Activated CD4-positive, alpha-beta memory T cell treated with anti-CD3 and anti-CD28 coated beads, Interleukin-2, amount 10 ng/mL, durations not matched to agents 7 days and 5 days (primary cell): Measurements from ENCODE around the gene DNAJA4. TPM values are rescaled to one million over a fixed set of nuclear protein-coding genes. Genes with fewer than 3 reads are reported as not detected.

Experiments
- CTCF ChIA-PET: fragments of 350-600 bp; sonication (Branson Sonifier 250); formaldehyde crosslinking; loops from one replicate; lab custom pipeline; 2021; ENCODE audit warnings: antibody characterized with exemption, inconsistent platforms; lab: Charles Lee
- POLR2A ChIA-PET: fragments of 350-600 bp; sonication (Branson Sonifier 250); formaldehyde crosslinking; loops from one replicate; lab custom pipeline; 2021; ENCODE audit warnings: antibody characterized with exemption; lab: Charles Lee
- DNase-seq: peaks from one replicate; pipeline ENCODE4 v3.0.0-alpha.2; 2020
- H3K27ac Mint-ChIP-seq: one replicate; pipeline ENCODE4 v1.8.0; 2021; ENCODE audit warnings: mild to moderate bottlenecking, mixed read lengths
- H3K27me3 Mint-ChIP-seq: one replicate; pipeline ENCODE4 v1.8.0; 2021; ENCODE audit warnings: mixed read lengths
- H3K36me3 Mint-ChIP-seq: one replicate; pipeline ENCODE4 v1.8.0; 2021; ENCODE audit warnings: low read depth, mixed read lengths
- H3K4me1 Mint-ChIP-seq: one replicate; pipeline ENCODE4 v1.8.0; 2021; ENCODE audit warnings: mixed read lengths
- H3K4me3 Mint-ChIP-seq: one replicate; pipeline ENCODE4 v1.8.0; 2021; ENCODE audit warnings: mild to moderate bottlenecking, mixed read lengths
- H3K9me3 Mint-ChIP-seq: one replicate; pipeline ENCODE4 v1.8.0; 2021; ENCODE audit warnings: mixed read lengths
- total RNA-seq, 2 experiments: library from RNA; stranded (reverse); gene quantifications; one replicate each; pipeline ENCODE4 v1.2.3, GENCODE V29; 2021

DNAJA4 gene
- total RNA-seq, 2 experiments from 2014 or later, result 27.7 to 30.9 TPM

DNA sequence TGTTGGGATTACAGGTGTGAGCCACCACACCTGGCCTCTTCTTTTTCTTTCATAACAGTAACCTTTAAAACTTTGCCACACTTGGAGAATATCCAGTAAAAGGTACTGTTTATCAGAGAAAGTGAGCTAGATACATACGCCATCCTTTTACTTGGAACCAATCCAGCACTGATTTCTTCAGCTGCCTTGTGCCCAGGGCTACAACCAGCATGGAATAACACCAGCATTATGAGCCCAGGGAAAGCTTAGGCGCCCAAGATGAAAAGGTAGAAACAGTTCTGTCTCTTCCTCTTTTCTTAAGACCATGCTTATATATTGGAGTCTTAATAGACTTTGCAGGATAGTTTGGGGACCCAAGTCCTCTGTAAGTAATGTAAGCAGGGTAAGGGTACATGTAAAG, 26.7 kb downstream of the DNAJA4 start:
- H3K9me3 Mint-ChIP-seq, result no peaks in the 10 kb centered on the region
- H3K36me3 Mint-ChIP-seq, result peaks cover 18% of the 10 kb centered on the region
- H3K4me3 Mint-ChIP-seq, result no peak overlapping the region
- no peaks in the 10 kb centered on the region for H3K4me1 Mint-ChIP-seq
- no peak for DNase-seq
- POLR2A ChIA-PET, result interaction anchor here (1.3 kb wide), 1 partner anchor 147 kb away, joined by 6 read pairs; the partner anchor contains the start of gene IREB2
- no peak overlapping the region for H3K27ac Mint-ChIP-seq
- CTCF ChIA-PET, result interaction anchor here (1.2 kb wide), 1 partner anchor 10 kb away, joined by 3 read pairs; no protein-coding TSS in a partner anchor
- no peaks in the 10 kb centered on the region for H3K27me3 Mint-ChIP-seq

GRCh38 chr15:78291698-78292097, 27.3 kb downstream of the DNAJA4 start:
- Mint-ChIP-seq H3K27me3 (no peaks in the 10 kb centered on the region), H3K9me3 (no peaks in the 10 kb centered on the region), H3K4me1 (no peaks in the 10 kb centered on the region), H3K27ac (no peak overlapping the region), H3K4me3 (no peak overlapping the region), H3K36me3 (peaks cover 15% of the 10 kb centered on the region)
- ChIA-PET CTCF (no interaction called here), POLR2A (interaction anchor here (1.3 kb wide), 1 partner anchor 146 kb away, joined by 6 read pairs; the partner anchor contains the start of gene IREB2)
- DNase-seq, result no peak

GRCh38 chr15:78292219-78292618, 27.9 kb downstream of the DNAJA4 start:
- CTCF ChIA-PET, result interaction anchor here (1.0 to 2.3 kb wide), 2 partner anchors 9 to 27 kb away, joined by 3 to 7 read pairs; partner anchors contain the start of gene DNAJA4
- peaks cover 1% of the 10 kb centered on the region for H3K4me1 Mint-ChIP-seq

GRCh38 chr15:78299101-78299930, 35.0 kb downstream of the DNAJA4 start, which contains the start of gene SKIC8:
Gene SKIC8, minus strand, starts transcription at chr15:78299609. Its CDS starts 3,923 bp downstream, at chr15:78295686.
- H3K27ac Mint-ChIP-seq, result peak within 1 kb of the TSS; percentile 81
- no peaks in the 10 kb centered on the region for H3K9me3 Mint-ChIP-seq
- peak; percentile 92 for DNase-seq
- CTCF ChIA-PET, result interaction anchor here (0.6 to 2.3 kb wide), 16 partner anchors 9 to 442 kb away, joined by 3 to 21 read pairs (median 3); partner anchors contain the start of genes DNAJA4, IREB2 and PSMA4
- no peaks in the 10 kb centered on the region for H3K27me3 Mint-ChIP-seq
- peak within 1 kb of the TSS; percentile 96 for H3K4me3 Mint-ChIP-seq
- POLR2A ChIA-PET, result interaction anchor here (0.5 to 3.1 kb wide), 19 partner anchors 10 to 265 kb away, joined by 3 to 33 read pairs (median 3); partner anchors contain the start of genes DNAJA4, IREB2 and PSMA4
- peaks cover 10% of the 10 kb centered on the region for H3K36me3 Mint-ChIP-seq
- peaks cover 37% of the 10 kb centered on the region for H3K4me1 Mint-ChIP-seq

More at GRCh38 chr15:78292219-78292618, 27.9 kb downstream of the DNAJA4 start:
- H3K4me3 Mint-ChIP-seq, result no peak overlapping the region
- peaks cover 15% of the 10 kb centered on the region for H3K36me3 Mint-ChIP-seq
- H3K27me3 Mint-ChIP-seq, result no peaks in the 10 kb centered on the region
- POLR2A ChIA-PET, result interaction anchor here (0.9 kb wide), 1 partner anchor 10 kb away, joined by 3 read pairs; no protein-coding TSS in a partner anchor
- DNase-seq, result no peak
- no peaks in the 10 kb centered on the region for H3K9me3 Mint-ChIP-seq
- H3K27ac Mint-ChIP-seq, result no peak overlapping the region

DNA sequence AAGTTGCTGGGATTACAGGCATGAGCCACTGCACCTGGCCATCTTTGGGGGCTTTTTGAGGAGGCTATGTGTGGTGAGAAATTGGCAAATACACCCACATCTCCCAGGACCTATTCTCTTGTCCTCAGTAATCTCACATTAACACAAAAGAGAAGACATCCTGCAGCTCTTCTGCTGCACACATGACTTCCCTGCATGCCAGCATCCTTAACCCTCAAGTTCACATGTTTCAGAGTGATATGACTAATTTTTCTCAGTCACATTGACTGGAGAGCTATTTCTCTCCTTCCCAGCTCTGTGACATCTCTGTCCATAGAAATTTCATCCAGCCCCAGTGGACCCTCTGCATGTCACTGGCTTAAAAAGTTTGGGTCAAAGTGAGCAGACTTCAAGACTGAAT, 37.0 kb downstream of the DNAJA4 start:
- H3K27me3 Mint-ChIP-seq, result peaks cover 2% of the 10 kb centered on the region
- no peaks in the 10 kb centered on the region for H3K9me3 Mint-ChIP-seq
- peaks cover 39% of the 10 kb centered on the region for H3K4me1 Mint-ChIP-seq
- ChIA-PET CTCF (interaction anchor here (1.3 kb wide), 1 partner anchor 9 kb away, joined by 3 read pairs; no protein-coding TSS in a partner anchor), POLR2A (interaction anchor here (0.7 to 1.3 kb wide), 2 partner anchors 36 to 136 kb away, joined by 4 read pairs; no protein-coding TSS in a partner anchor)
- no peaks in the 10 kb centered on the region for H3K36me3 Mint-ChIP-seq
- no peak overlapping the region for H3K4me3 Mint-ChIP-seq
- H3K27ac Mint-ChIP-seq, result no peak overlapping the region
- DNase-seq, result no peak

DNA sequence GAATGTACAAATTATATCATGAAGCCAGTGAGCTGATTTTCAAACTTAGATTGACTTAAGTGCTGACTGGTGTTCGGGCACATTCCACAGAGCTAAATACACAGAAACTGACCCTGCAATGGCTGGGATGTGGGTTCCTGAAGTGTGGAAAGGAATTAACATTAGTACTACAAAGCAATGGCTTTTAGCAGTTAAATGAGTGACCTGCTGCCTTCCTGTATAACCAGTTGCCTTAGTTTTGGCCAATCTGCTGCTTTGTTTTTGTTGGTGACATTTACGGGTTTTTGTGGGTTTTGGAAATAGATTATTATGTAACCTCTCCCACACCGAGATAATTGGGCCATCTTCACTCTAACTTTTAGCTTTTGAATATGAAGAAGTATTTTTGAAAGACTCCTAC, 37.5 kb downstream of the DNAJA4 start:
- H3K4me3 Mint-ChIP-seq, result no peak overlapping the region
- H3K4me1 Mint-ChIP-seq, result peaks cover 40% of the 10 kb centered on the region
- CTCF ChIA-PET, result interaction anchor here (1.3 kb wide), 1 partner anchor 9 kb away, joined by 3 read pairs; no protein-coding TSS in a partner anchor
- H3K27me3 Mint-ChIP-seq, result peaks cover 2% of the 10 kb centered on the region
- no peak for DNase-seq
- no peak overlapping the region for H3K27ac Mint-ChIP-seq
- H3K9me3 Mint-ChIP-seq, result no peaks in the 10 kb centered on the region
- POLR2A ChIA-PET, result interaction anchor here (0.7 to 1.3 kb wide), 2 partner anchors 36 to 136 kb away, joined by 4 read pairs; no protein-coding TSS in a partner anchor
- H3K36me3 Mint-ChIP-seq, result no peaks in the 10 kb centered on the region

- ChIA-PET POLR2A (no interaction called here), CTCF (no interaction called here)
- DNase-seq, result no peak
- no peak overlapping the region for H3K27ac Mint-ChIP-seq
- H3K9me3 Mint-ChIP-seq, result no peaks in the 10 kb centered on the region
- no peaks in the 10 kb centered on the region for H3K36me3 Mint-ChIP-seq
- H3K4me1 Mint-ChIP-seq, result peaks cover 36% of the 10 kb centered on the region
- no peak overlapping the region for H3K4me3 Mint-ChIP-seq
- peaks cover 2% of the 10 kb centered on the region for H3K27me3 Mint-ChIP-seq
These were observed 38.4 kb downstream of the DNAJA4 start for GRCh38 chr15:78302579-78303312.

DNA sequence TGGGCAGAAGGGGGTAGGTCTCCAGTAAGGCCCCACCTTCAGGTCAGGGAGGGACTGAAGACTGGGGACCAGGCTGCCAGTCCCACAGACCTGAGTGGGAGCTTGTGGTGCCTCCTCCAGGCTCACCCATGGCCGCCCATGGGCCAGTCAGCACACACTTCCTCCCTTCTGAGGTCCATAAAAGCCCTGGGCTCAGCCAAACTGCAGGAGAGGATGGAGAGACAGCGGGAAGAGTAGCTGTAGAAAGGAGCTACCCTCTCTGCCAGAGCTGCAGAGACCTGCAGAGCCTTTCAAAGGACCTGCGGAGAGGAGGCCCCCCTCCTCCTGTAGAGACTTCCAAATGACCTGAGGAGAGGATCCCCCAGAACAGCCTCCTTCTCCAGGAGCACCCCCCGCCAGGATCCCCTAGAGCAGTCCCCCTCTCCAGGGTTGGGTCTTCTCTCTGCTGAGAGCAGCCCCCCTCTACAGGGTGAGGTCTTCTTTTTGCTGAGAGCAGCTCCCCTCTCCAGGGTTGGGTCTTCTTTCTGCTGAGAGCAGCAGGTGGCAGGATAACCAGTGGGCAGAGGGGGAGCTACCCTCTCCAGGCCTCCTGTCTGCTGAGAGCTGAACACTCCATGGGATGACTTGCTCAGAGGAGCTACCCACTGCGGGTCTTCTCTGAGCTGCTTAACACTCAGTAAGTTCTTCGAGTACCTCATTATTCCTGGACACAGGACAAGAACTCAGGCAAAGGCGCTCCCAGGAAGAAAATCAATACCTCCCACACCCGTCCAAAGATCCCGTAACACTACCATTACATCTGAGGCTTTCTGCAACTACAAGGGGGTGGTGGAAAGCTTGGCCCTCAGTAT, 40.1 kb downstream of the DNAJA4 start:
- Mint-ChIP-seq H3K27me3 (peaks cover 2% of the 10 kb centered on the region), H3K27ac (no peak overlapping the region)
- POLR2A ChIA-PET, result no interaction called here

DNA sequence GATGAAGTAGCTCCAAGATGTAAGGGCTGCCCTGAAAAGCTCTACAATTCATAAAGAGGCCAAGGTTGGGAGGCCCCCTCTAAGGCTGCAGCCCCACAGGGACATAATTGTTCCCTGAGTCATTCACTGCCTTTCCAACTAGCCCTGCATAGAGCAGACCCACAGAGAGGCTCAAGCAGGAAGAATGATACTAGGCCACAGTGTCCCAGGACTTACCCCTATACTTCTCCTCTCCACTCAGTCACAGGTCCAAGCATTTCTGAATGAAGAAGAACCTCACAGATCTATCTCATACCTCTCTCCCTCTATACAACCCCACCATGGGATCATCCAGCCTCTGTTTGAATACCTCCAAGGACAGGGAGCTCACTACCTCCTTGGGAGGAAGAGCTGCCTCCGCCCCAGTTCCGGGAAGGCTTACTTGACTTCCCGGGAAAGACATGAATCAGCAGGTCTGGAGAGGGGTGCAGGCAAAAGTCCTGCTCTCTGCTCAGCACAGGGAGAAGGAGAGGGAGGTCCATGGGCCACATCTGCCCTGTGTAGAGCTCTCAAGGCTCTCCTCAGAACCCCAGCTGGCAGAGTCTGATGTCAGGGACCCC, 41.9 kb downstream of the DNAJA4 start:
- H3K27me3 Mint-ChIP-seq, result peaks cover 5% of the 10 kb centered on the region
- H3K9me3 Mint-ChIP-seq, result no peaks in the 10 kb centered on the region
- H3K4me3 Mint-ChIP-seq, result no peak overlapping the region
- DNase-seq, result no peak
- ChIA-PET CTCF (interaction anchor here (1.2 kb wide), 1 partner anchor 119 kb away, joined by 3 read pairs; no protein-coding TSS in a partner anchor), POLR2A (no interaction called here)
- peaks cover 14% of the 10 kb centered on the region for H3K4me1 Mint-ChIP-seq
- H3K27ac Mint-ChIP-seq, result no peak overlapping the region
- H3K36me3 Mint-ChIP-seq, result no peaks in the 10 kb centered on the region

More for the DNA sequence above, 40.1 kb downstream of the DNAJA4 start:
- H3K4me1 Mint-ChIP-seq, result peaks cover 23% of the 10 kb centered on the region
- H3K36me3 Mint-ChIP-seq, result no peaks in the 10 kb centered on the region
- CTCF ChIA-PET, result interaction anchor here (1.4 to 1.5 kb wide), 2 partner anchors 118 to 133 kb away, joined by 3 to 6 read pairs; partner anchors contain the start of gene IREB2
- no peak for DNase-seq
- no peaks in the 10 kb centered on the region for H3K9me3 Mint-ChIP-seq
- no peak overlapping the region for H3K4me3 Mint-ChIP-seq

GRCh38 chr15:78307976-78308375, 43.6 kb downstream of the DNAJA4 start:
- CTCF ChIA-PET, result interaction anchor here (0.7 to 1.8 kb wide), 6 partner anchors 9 to 443 kb away, joined by 3 to 7 read pairs (median 4); partner anchors contain the start of gene SKIC8
- POLR2A ChIA-PET, result interaction anchor here (1.4 kb wide), 1 partner anchor 9 kb away, joined by 7 read pairs; the partner anchor contains the start of gene SKIC8
- H3K4me3 Mint-ChIP-seq, result no peak overlapping the region
- no peaks in the 10 kb centered on the region for H3K36me3 Mint-ChIP-seq
- DNase-seq, result no peak
- H3K27me3 Mint-ChIP-seq, result peaks cover 5% of the 10 kb centered on the region
- H3K27ac Mint-ChIP-seq, result no peak overlapping the region
- H3K9me3 Mint-ChIP-seq, result no peaks in the 10 kb centered on the region
- peaks cover 3% of the 10 kb centered on the region for H3K4me1 Mint-ChIP-seq

- no peak overlapping the region for H3K27ac Mint-ChIP-seq
- peaks cover 5% of the 10 kb centered on the region for H3K27me3 Mint-ChIP-seq
- peak; percentile 66 for DNase-seq
- POLR2A ChIA-PET, result interaction anchor here (1.4 kb wide), 1 partner anchor 9 kb away, joined by 7 read pairs; the partner anchor contains the start of gene SKIC8
- no peaks in the 10 kb centered on the region for H3K36me3 Mint-ChIP-seq
- no peaks in the 10 kb centered on the region for H3K9me3 Mint-ChIP-seq
- no peak overlapping the region for H3K4me3 Mint-ChIP-seq
- H3K4me1 Mint-ChIP-seq, result peaks cover 3% of the 10 kb centered on the region
- CTCF ChIA-PET, result interaction anchor here (0.7 to 1.8 kb wide), 7 partner anchors 9 to 442 kb away, joined by 3 to 7 read pairs (median 3); partner anchors contain the start of gene SKIC8
These were observed 44.2 kb downstream of the DNAJA4 start for GRCh38 chr15:78308422-78309032.
